Muscle layer of colon (tissue), 2 donors: ENCODE data around the gene USP26.
"Not testable (repeated sequence)": the region's sequence is repeated elsewhere in the genome, so short reads cannot be mapped to it uniquely, and the experiment has no call there.

Experiments used
- H3K27ac ChIP-seq: one replicate; pipeline ENCODE4 v1.7.0; 2013; ENCODE audit warnings: low read depth, mild to moderate bottlenecking, low read length, moderate library complexity
- H3K27me3 ChIP-seq, 2 donors: one replicate each; pipeline ENCODE4 v1.7.0; 2013; ENCODE audit warnings: low read length in 2 of 2, mild to moderate bottlenecking in 2 of 2; ENCODE audit not compliant: insufficient read depth in 2 of 2, control insufficient read depth in 1 of 2
- H3K36me3 ChIP-seq: one replicate; pipeline ENCODE4 v1.7.0; 2013; ENCODE audit warnings: mild to moderate bottlenecking, low read length; ENCODE audit not compliant: insufficient read depth
- H3K4me1 ChIP-seq: one replicate; pipeline ENCODE4 v1.7.0; 2013; ENCODE audit warnings: mild to moderate bottlenecking, low read length; ENCODE audit not compliant: insufficient read depth
- H3K4me3 ChIP-seq, 2 donors: one replicate each; pipeline ENCODE4 v1.7.0; 2013; ENCODE audit warnings: low read length in 2 of 2, low read depth in 1 of 2, mild to moderate bottlenecking in 1 of 2, moderate library complexity in 1 of 2
- H3K9ac ChIP-seq: one replicate; pipeline ENCODE4 v1.7.0; 2013; ENCODE audit warnings: low read length
- H3K9me3 ChIP-seq: one replicate; pipeline ENCODE4 v1.7.0; 2013; ENCODE audit warnings: mild to moderate bottlenecking, low read length
- donor health status: abdominal sarcoma.
- donor health status: Adenocarcinoma of cecum.

Gene USP26

DNA sequence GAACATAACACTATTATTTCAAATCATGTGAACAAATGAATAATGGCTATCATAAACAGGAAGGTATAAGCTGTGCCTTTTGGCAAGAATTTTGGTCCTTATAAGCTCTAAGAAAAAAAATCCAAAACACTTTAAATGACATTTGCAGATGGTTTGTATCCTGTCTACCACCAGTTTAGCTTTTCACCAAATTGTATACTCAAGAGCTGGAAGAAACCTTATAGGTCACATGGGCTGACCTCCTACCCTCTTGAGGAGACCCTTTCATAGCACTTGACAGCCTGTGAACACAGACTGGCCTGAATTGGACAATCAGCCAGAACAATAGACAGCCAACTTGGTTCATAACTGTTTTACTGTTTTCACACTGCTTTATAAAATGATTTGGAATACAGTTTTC, 24.3 kb downstream of the USP26 start:
- Histone ChIP-seq H3K9me3 (no peaks in the 10 kb centered on the region), H3K27me3 (no peaks in the 10 kb centered on the region), H3K9ac (no peak overlapping the region), H3K36me3 (no peaks in the 10 kb centered on the region), H3K4me1 (no peaks in the 10 kb centered on the region), H3K4me3 (no peak overlapping the region), H3K27ac (no peak overlapping the region)

- Histone ChIP-seq H3K9ac (no peak overlapping the region), H3K4me1 (no peaks in the 10 kb centered on the region), H3K9me3 (no peaks in the 10 kb centered on the region), H3K27me3 (no peaks in the 10 kb centered on the region), H3K36me3 (no peaks in the 10 kb centered on the region), H3K4me3 (no peak overlapping the region), H3K27ac (no peak overlapping the region)
These were observed 28.4 kb downstream of the USP26 start for GRCh38 chrX:133068461-133068860.

DNA sequence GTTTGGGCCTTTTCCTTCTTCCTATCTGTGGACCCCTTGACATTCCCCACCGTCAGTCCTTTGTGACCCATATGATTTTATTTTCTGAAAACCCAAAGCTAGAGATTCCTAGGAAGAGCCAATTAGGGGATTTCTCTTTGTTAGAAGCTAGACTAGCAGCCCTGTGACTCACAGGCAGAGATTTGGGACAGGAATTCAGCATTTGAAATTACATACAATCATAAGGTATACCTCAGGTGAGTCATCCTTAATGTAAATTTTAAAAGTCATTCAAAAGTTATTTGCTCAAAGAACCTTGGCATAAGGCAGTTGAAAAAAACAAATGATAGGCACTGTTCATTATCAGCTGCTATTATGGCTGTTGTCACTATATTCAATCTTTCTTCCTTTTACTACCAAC, 40.6 kb downstream of the USP26 start:
- no peak overlapping the region for H3K27ac ChIP-seq
- H3K9me3 ChIP-seq = no peaks in the 10 kb centered on the region
- H3K4me1 ChIP-seq = no peaks in the 10 kb centered on the region
- no peak overlapping the region for H3K9ac ChIP-seq
- H3K27me3 ChIP-seq = peaks cover 0 to 4% of the 10 kb centered on the region in 2 donors
- H3K4me3 ChIP-seq = no peak overlapping the region
- no peaks in the 10 kb centered on the region for H3K36me3 ChIP-seq

GRCh38 chrX:133054761-133055405, 42.0 kb downstream of the USP26 start:
- Histone ChIP-seq H3K9me3 (no peaks in the 10 kb centered on the region), H3K27ac (no peak overlapping the region), H3K4me1 (no peaks in the 10 kb centered on the region), H3K36me3 (no peaks in the 10 kb centered on the region), H3K4me3 (no peak overlapping the region), H3K9ac (no peak overlapping the region), H3K27me3 (peaks cover 0 to 4% of the 10 kb centered on the region in 2 donors)

- no peaks in the 10 kb centered on the region for H3K36me3 ChIP-seq
- H3K9me3 ChIP-seq = no peaks in the 10 kb centered on the region
- H3K4me3 ChIP-seq = no peak overlapping the region
- no peak overlapping the region for H3K27ac ChIP-seq
- peaks cover 0 to 4% of the 10 kb centered on the region in 2 donors for H3K27me3 ChIP-seq
- H3K4me1 ChIP-seq = no peaks in the 10 kb centered on the region
- no peak overlapping the region for H3K9ac ChIP-seq
These were observed 42.9 kb downstream of the USP26 start for GRCh38 chrX:133053861-133054598.

DNA sequence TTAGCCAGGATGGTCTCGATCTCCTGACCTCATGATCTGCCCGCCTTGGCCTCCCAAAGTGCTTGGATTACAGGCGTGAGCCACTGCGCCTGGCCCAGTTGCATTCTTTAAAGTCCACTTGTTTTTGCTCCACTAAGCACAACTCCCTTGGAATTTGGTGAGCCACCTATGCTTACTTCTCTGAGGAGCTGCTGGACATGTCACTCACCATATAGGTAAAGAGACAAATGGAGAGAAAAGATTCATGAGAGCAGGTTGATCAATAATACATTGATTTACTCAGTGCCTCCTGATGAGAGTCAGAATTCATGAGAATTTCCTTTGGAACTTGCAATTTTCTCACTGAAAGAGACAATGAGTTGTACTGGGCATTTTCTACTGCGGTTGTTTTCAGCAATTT, 48.2 kb downstream of the USP26 start:
- no peaks in the 10 kb centered on the region for H3K36me3 ChIP-seq
- no peak overlapping the region for H3K9ac ChIP-seq
- no peaks in the 10 kb centered on the region for H3K9me3 ChIP-seq
- peaks cover 0 to 7% of the 10 kb centered on the region in 2 donors for H3K27me3 ChIP-seq
- H3K27ac ChIP-seq = no peak overlapping the region
- no peak overlapping the region for H3K4me3 ChIP-seq
- no peaks in the 10 kb centered on the region for H3K4me1 ChIP-seq

GRCh38 chrX:133046601-133047000, 50.3 kb downstream of the USP26 start:
- no peak overlapping the region for H3K9ac ChIP-seq
- no peak overlapping the region for H3K4me3 ChIP-seq
- no peaks in the 10 kb centered on the region for H3K9me3 ChIP-seq
- no peak overlapping the region for H3K27ac ChIP-seq
- no peaks in the 10 kb centered on the region for H3K4me1 ChIP-seq
- peaks cover 0 to 9% of the 10 kb centered on the region in 2 donors for H3K27me3 ChIP-seq
- H3K36me3 ChIP-seq = no peaks in the 10 kb centered on the region

GRCh38 chrX:133045986-133046385, 50.9 kb downstream of the USP26 start:
- Histone ChIP-seq H3K4me3 (no peak overlapping the region), H3K4me1 (no peaks in the 10 kb centered on the region), H3K27ac (no peak overlapping the region), H3K27me3 (peaks cover 0 to 9% of the 10 kb centered on the region in 2 donors), H3K36me3 (no peaks in the 10 kb centered on the region), H3K9me3 (no peaks in the 10 kb centered on the region), H3K9ac (no peak overlapping the region)

GRCh38 chrX:133044145-133044786, 52.6 kb downstream of the USP26 start:
- not testable (repeated sequence) for H3K9me3 ChIP-seq, H3K27ac ChIP-seq, H3K27me3 ChIP-seq, H3K4me3 ChIP-seq, H3K4me1 ChIP-seq, H3K36me3 ChIP-seq, H3K9ac ChIP-seq

GRCh38 chrX:133042260-133042659, 54.6 kb downstream of the USP26 start:
- Histone ChIP-seq H3K36me3 (no peaks in the 10 kb centered on the region), H3K27ac (no peak overlapping the region), H3K4me1 (no peaks in the 10 kb centered on the region), H3K27me3 (peaks cover 0 to 9% of the 10 kb centered on the region in 2 donors), H3K9me3 (no peaks in the 10 kb centered on the region), H3K4me3 (no peak overlapping the region), H3K9ac (no peak overlapping the region)

DNA sequence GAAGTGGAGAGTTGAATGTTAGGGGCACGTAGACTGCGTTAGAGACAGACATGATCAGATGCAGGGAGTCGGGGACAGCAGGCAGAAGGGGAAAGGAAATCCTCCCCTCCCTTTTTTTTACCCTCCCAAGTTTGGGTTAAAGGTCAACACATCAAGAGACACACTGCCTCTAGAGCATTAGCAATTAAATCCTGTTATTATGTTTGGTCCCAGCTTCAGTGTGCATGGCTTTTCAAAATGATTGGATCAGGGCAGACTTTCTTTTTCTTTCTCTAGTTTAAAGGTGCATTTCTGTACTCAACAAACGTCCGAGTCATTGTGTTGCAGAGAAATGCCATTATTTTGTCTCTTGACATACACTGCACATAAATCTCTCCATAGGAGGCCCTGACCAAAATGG, 63.9 kb downstream of the USP26 start:
- no peak overlapping the region for H3K27ac ChIP-seq
- no peaks in the 10 kb centered on the region for H3K36me3 ChIP-seq
- H3K4me1 ChIP-seq = no peaks in the 10 kb centered on the region
- no peak overlapping the region for H3K4me3 ChIP-seq
- H3K9me3 ChIP-seq = no peaks in the 10 kb centered on the region
- H3K9ac ChIP-seq = no peak overlapping the region
- H3K27me3 ChIP-seq = no peaks in the 10 kb centered on the region
